K562 (cell line): ENCODE measurements around the gene DYNLT4. TPM values are rescaled to one million over a fixed set of nuclear protein-coding genes. Genes with fewer than 3 reads are reported as not detected.

Experiments used
- BRF1 ChIP-seq: IDR thresholded peaks from 3 replicates; pipeline ENCODE4 v1.6.1; 2011; ENCODE audit warnings: borderline replicate concordance, mild to moderate bottlenecking; ENCODE audit not compliant: insufficient read length; ENCODE audit errors: extremely low read depth
- BRF2 ChIP-seq: IDR thresholded peaks from 3 replicates; pipeline ENCODE4 v1.6.1; 2011; ENCODE audit warnings: borderline replicate concordance, mild to moderate bottlenecking; ENCODE audit not compliant: insufficient read length, insufficient read depth
- KDM1A ChIP-seq, 2 experiments: fragments of 450-650 bp; IDR thresholded peaks; 2 replicates each; pipeline ENCODE4 v1.6.1; 2016; ENCODE audit warnings: mild to moderate bottlenecking in 2 of 2
- SAP30 ChIP-seq: fragments of 200-600 bp; sonication (generic); IDR thresholded peaks from 2 replicates; pipeline ENCODE4 v1.6.1; 2012; ENCODE audit warnings: borderline replicate concordance, low read depth, mild to moderate bottlenecking, moderate library complexity, low read length, control low read depth, inconsistent platforms; ENCODE audit not compliant: insufficient read depth, poor library complexity, severe bottlenecking
- TAF15 ChIP-seq: fragments of 200-400 bp; formaldehyde crosslinking; IDR thresholded peaks from 2 replicates; pipeline ENCODE4 v1.6.1; 2017; ENCODE audit warnings: mild to moderate bottlenecking, low read depth, low read length, moderate library complexity
- ZBTB2 ChIP-seq: fragments of 450-650 bp; IDR thresholded peaks from 2 replicates; pipeline ENCODE4 v1.6.1; 2016; ENCODE audit warnings: antibody characterized with exemption
- ZMIZ1 ChIP-seq, 2 experiments: fragments of 150-350 bp in 1 of 2; IDR thresholded peaks; 2 replicates each; pipeline ENCODE4 v1.6.1; 2012 to 2016; ENCODE audit warnings: low read depth in 2 of 2, low read length in 2 of 2, mild to moderate bottlenecking in 1 of 2, moderate library complexity in 1 of 2
- ZNF217 ChIP-seq: sonication (generic); formaldehyde crosslinking; IDR thresholded peaks from 2 replicates; pipeline ENCODE4 v1.8.0; 2022; ENCODE audit warnings: mild to moderate bottlenecking, missing genetic modification reagents
- ZNF277 ChIP-seq: fragments of 250-450 bp; sonication (Bioruptor Pico); IDR thresholded peaks from 2 replicates; pipeline ENCODE4 v1.8.0; 2022; ENCODE audit warnings: inconsistent platforms, mild to moderate bottlenecking, moderate library complexity, borderline replicate concordance
- ZNF280A ChIP-seq: fragments of 450-650 bp; IDR thresholded peaks from 2 replicates; pipeline ENCODE4 v1.6.1; 2018; ENCODE audit warnings: mild to moderate bottlenecking, low read depth; ENCODE audit not compliant: partially characterized antibody
- ZNF280B ChIP-seq: fragments of 250-450 bp; sonication (Bioruptor Pico); IDR thresholded peaks from 2 replicates; pipeline ENCODE4 v1.5.1; 2021; ENCODE audit warnings: mild to moderate bottlenecking
- polyA plus RNA-seq, 8 experiments: library from polyadenylated mRNA; depleted of rRNA in 4 of 8; stranded (reverse) in 5 of 8; unstranded in 3 of 8; fragments of >200 nt; fragmentation: Nextera tagmentation in 2 of 8; fragmentation: Illumina TruSeq in 1 of 8; extraction: Ambion mirVana in 2 of 8; extraction: Trizol in 1 of 8; gene quantifications; 2 replicates each; pipeline versions ENCODE4 v1.2.1 to v1.2.3, GENCODE V29; 2011 to 2014; ENCODE audit warnings: inconsistent platforms in 1 of 8, missing spikeins in 1 of 8
- total RNA-seq, 7 experiments: library from RNA; depleted of rRNA in 6 of 7; stranded (reverse); fragments of >200 nt in 6 of 7; fragmentation: Illumina TruSeq in 2 of 7; extraction: Trizol in 2 of 7; gene quantifications; 2 replicates each; pipeline versions ENCODE4 v1.2.1 to v1.2.3, GENCODE V29; 2011 to 2021; ENCODE audit warnings: low replicate concordance in 1 of 7

The DYNLT4 gene
- total and polyA plus RNA-seq, 9 of the 15 experiments (the other 6 are each of a cell fraction or from before 2014, with no cell fraction given) = 0.29 to 0.73 TPM; not detected in 7

GRCh38 chr1:44808938-44809917 lies 2.1 kb upstream of the DYNLT4 start (continued):
- TF ChIP-seq ZNF280A (no peak), ZBTB2 (0 out of 2 replicates have a peak, but pooled peaks have one; percentile 12), TAF15 (no peak), SAP30 (no peak), ZNF277 (no peak), BRF2 (no peak), ZNF280B (CRISPR knock-in tag) (no peak), ZMIZ1 (IDR thresholded peaks at IDR 0.05; ENCODE audit: low read depth in 2 of 2, low read length in 2 of 2) (no peak), ZNF217 (CRISPR knock-in tag) (no peak), KDM1A (IDR thresholded peaks at IDR 0.05) (peak; percentile 53 to 58; a peak in 3 of 4 replicates), BRF1 (no peak)
